Liver (tissue), 9 donors: ENCODE measurements around the gene MECR. TPM values are rescaled to one million over a fixed set of nuclear protein-coding genes. Genes with fewer than 3 reads are reported as not detected.

Source experiments
- DNase-seq: peaks from one replicate; pipeline ENCODE4 v3.0.0-alpha.2; 2017; ENCODE audit warnings: low spot score
- H3K27ac ChIP-seq, 2 donors: one replicate each; pipeline ENCODE4 v1.7.0; 2013; ENCODE audit warnings: inconsistent platforms in 2 of 2, low read length in 2 of 2, control low read depth in 1 of 2, low read depth in 1 of 2, mild to moderate bottlenecking in 1 of 2
- H3K27me3 ChIP-seq, 4 donors: one replicate each; pipeline versions ENCODE4 v1.6.1 to v1.7.0; 2013; ENCODE audit warnings: low read length in 3 of 4, inconsistent platforms in 1 of 4, mild to moderate bottlenecking in 1 of 4, moderate library complexity in 1 of 4; ENCODE audit not compliant: control insufficient read depth in 4 of 4, insufficient read depth in 4 of 4
- H3K36me3 ChIP-seq, 4 donors: one replicate each; pipeline versions ENCODE4 v1.6.1 to v1.7.0; 2013; ENCODE audit warnings: low read length in 3 of 4, mild to moderate bottlenecking in 3 of 4, low read depth in 1 of 4, moderate library complexity in 1 of 4; ENCODE audit not compliant: control insufficient read depth in 4 of 4, insufficient read depth in 3 of 4
- H3K4me1 ChIP-seq, 4 donors: one replicate each; pipeline versions ENCODE4 v1.6.1 to v1.7.0; 2013; ENCODE audit warnings: low read length in 3 of 4, mild to moderate bottlenecking in 3 of 4, moderate library complexity in 1 of 4; ENCODE audit not compliant: control insufficient read depth in 4 of 4, insufficient read depth in 4 of 4
- H3K4me3 ChIP-seq, 3 donors: one replicate each; pipeline versions ENCODE4 v1.6.1 to v1.7.0; 2013; ENCODE audit warnings: low read length in 3 of 3, control low read depth in 1 of 3, low read depth in 1 of 3, mild to moderate bottlenecking in 1 of 3
- H3K9ac ChIP-seq, 2 donors: one replicate each; pipeline ENCODE4 v1.7.0; 2013; ENCODE audit warnings: low read length in 2 of 2, mild to moderate bottlenecking in 2 of 2, moderate library complexity in 2 of 2, control low read depth in 1 of 2, low read depth in 1 of 2
- H3K9me3 ChIP-seq, 4 donors: one replicate each; pipeline versions ENCODE4 v1.6.1 to v1.7.0; 2013; ENCODE audit warnings: low read length in 3 of 4; ENCODE audit not compliant: control insufficient read depth in 4 of 4
- ATF3 ChIP-seq: IDR thresholded peaks from 2 replicates; pipeline ENCODE4 v1.6.1; 2016; ENCODE audit warnings: antibody characterized with exemption
- EGR1 ChIP-seq, 2 donors: IDR thresholded peaks; 2 replicates each; pipeline ENCODE4 v1.6.1; 2016 to 2018; ENCODE audit warnings: antibody characterized with exemption in 2 of 2, low read depth in 2 of 2
- FOXA1 ChIP-seq: IDR thresholded peaks from 2 replicates; pipeline ENCODE4 v1.6.1; 2016; ENCODE audit warnings: antibody characterized with exemption
- FOXA2 ChIP-seq: IDR thresholded peaks from 2 replicates; pipeline ENCODE4 v1.6.1; 2016; ENCODE audit warnings: antibody characterized with exemption
- GABPA ChIP-seq, 2 donors: IDR thresholded peaks in 1 of 2; conservative IDR thresholded peaks in 1 of 2; 2 replicates each; pipeline ENCODE4 v1.6.1; 2016; ENCODE audit warnings: antibody characterized with exemption in 2 of 2, mild to moderate bottlenecking in 1 of 2, moderate library complexity in 1 of 2
- HNF4A ChIP-seq, 2 donors: conservative IDR thresholded peaks; 2 replicates each; pipeline ENCODE4 v1.6.1; 2016; ENCODE audit warnings: antibody characterized with exemption in 2 of 2, mild to moderate bottlenecking in 2 of 2
- HNF4G ChIP-seq: IDR thresholded peaks from 2 replicates; pipeline ENCODE4 v1.6.1; 2016; ENCODE audit warnings: antibody characterized with exemption
- JUND ChIP-seq, 2 donors: IDR thresholded peaks; 2 replicates each; pipeline ENCODE4 v1.6.1; 2016; ENCODE audit warnings: antibody characterized with exemption in 2 of 2
- MAX ChIP-seq: IDR thresholded peaks from 2 replicates; pipeline ENCODE4 v1.6.1; 2016; ENCODE audit warnings: antibody characterized with exemption
- NR2F2 ChIP-seq: IDR thresholded peaks from 2 replicates; pipeline ENCODE4 v1.6.1; 2016; ENCODE audit warnings: antibody characterized with exemption
- RAD21 ChIP-seq, 2 donors: IDR thresholded peaks; 2 replicates each; pipeline ENCODE4 v1.6.1; 2016; ENCODE audit warnings: antibody characterized with exemption in 2 of 2, mild to moderate bottlenecking in 2 of 2
- REST ChIP-seq: IDR thresholded peaks from 2 replicates; pipeline ENCODE4 v1.6.1; 2016; ENCODE audit warnings: antibody characterized with exemption, mild to moderate bottlenecking
- RXRA ChIP-seq, 2 donors: IDR thresholded peaks; 2 replicates each; pipeline ENCODE4 v1.6.1; 2017 to 2018; ENCODE audit warnings: antibody characterized with exemption in 2 of 2, mild to moderate bottlenecking in 1 of 2
- SP1 ChIP-seq: IDR thresholded peaks from 2 replicates; pipeline ENCODE4 v1.6.1; 2018; ENCODE audit warnings: antibody characterized with exemption, mild to moderate bottlenecking
- TAF1 ChIP-seq: conservative IDR thresholded peaks from 2 replicates; pipeline ENCODE4 v1.6.1; 2016; ENCODE audit warnings: antibody characterized with exemption, mild to moderate bottlenecking
- YY1 ChIP-seq: IDR thresholded peaks from 2 replicates; pipeline ENCODE4 v1.6.1; 2016; ENCODE audit warnings: antibody characterized with exemption, mild to moderate bottlenecking
- ZBTB33 ChIP-seq: IDR thresholded peaks from 2 replicates; pipeline ENCODE4 v1.6.1; 2016; ENCODE audit warnings: antibody characterized with exemption
- WGBS: extraction: QIAGEN DNeasy Blood & Tissue Kit; methylation state at CpG from one replicate; pipeline ENCODE4 v1.1.7; 2013; 5-methylcytosine and 5-hydroxymethylcytosine counted together
- polyA plus RNA-seq, 2 donors: library from polyadenylated mRNA; stranded (reverse) in 1 of 2; unstranded in 1 of 2; fragments of 200-250 nt in 1 of 2; fragments of >200 nt in 1 of 2; fragmentation: Nextera tagmentation in 1 of 2; extraction: Ambion mirVana in 1 of 2; gene quantifications; one replicate each; pipeline versions ENCODE4 v1.2.1 to v1.2.3, GENCODE V29; 2013 to 2015
- total RNA-seq, 2 donors: library from RNA; depleted of rRNA; stranded (reverse); fragments of >200 nt; gene quantifications; one replicate each; pipeline ENCODE4 v1.2.3, GENCODE V29; 2014
- donor health status: healthy.
- donor health status: healthy.
- donor health status: healthy.
- donor health status: healthy.
- donor health status: healthy.

MECR gene
- total and polyA plus RNA-seq, 4 donors = 7.5 to 19.9 (median 13.2) TPM

DNA sequence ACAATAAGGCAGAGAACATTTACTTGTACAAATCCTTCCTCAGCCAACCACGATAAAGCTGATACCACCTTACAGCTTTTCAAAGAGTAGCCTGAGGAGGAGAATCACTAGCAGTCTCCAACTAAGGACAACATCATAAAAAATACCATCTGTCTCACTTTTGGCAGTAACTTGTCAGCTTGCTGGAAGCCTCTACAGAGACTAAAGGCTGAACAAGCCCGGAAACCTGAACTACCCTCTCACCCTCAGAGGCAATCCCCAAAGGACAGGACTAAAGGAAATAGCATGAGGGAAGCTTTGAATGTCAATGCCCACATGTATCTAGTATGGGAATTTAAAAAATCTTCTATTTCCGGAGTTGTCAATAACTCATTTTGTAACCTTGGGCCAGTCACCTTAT lies 59.6 kb downstream of the MECR start:
- 45% methylated on average over 3 of the region's 3 CpGs for WGBS
- no peak for DNase-seq

DNA sequence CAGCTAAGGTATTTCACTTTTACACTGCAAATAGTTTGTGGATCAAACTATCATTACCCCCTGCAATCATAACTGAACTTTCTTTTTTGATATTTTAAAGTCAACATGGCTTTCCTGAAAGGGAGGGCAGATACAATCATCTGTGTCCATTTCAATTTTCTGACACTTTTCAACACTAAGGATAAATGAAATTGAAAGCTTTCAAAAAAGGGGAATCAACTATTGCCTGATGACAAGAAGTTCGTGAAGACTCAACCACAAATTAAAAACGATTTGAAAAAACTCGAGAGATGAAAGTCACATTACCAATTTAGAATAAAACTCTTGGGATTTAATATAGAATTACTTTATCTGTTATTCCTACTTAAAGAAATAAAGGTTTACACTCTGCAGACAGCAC lies 60.8 kb downstream of the MECR start:
- peaks cover 20 to 46% (median 28%) of the 10 kb centered on the region in 4 donors for H3K4me1 ChIP-seq
- H3K9ac ChIP-seq = no peak overlapping the region
- no peak overlapping the region for H3K4me3 ChIP-seq
- no peak overlapping the region for H3K27ac ChIP-seq
- H3K36me3 ChIP-seq = peaks cover 0 to 26% (median 12%) of the 10 kb centered on the region in 4 donors
- no peaks in the 10 kb centered on the region for H3K9me3 ChIP-seq
- DNase-seq = no peak
- no peak for TF ChIP-seq FOXA2
- no peak for TF ChIP-seq HNF4A (conservative IDR thresholded peaks at IDR 0.05)
- TF ChIP-seq MAX = no peak
- TF ChIP-seq JUND (IDR thresholded peaks at IDR 0.05) = no peak
- TF ChIP-seq TAF1 = no peak
- TF ChIP-seq HNF4G = no peak
- TF ChIP-seq RAD21 (IDR thresholded peaks at IDR 0.05) = no peak
- TF ChIP-seq RXRA (IDR thresholded peaks at IDR 0.05) = no peak
- no peak for TF ChIP-seq GABPA (IDR thresholded peaks at IDR 0.05 in 1 of 2, conservative IDR thresholded peaks at IDR 0.05 in 1 of 2)
- H3K27me3 ChIP-seq = no peaks in the 10 kb centered on the region
- WGBS = 71% methylated on average over 3 of the region's 3 CpGs

More for the DNA sequence above, 59.6 kb downstream of the MECR start:
- H3K9ac ChIP-seq = no peak overlapping the region
- no peak overlapping the region for H3K27ac ChIP-seq
- peaks cover 0 to 15% (median 4%) of the 10 kb centered on the region in 4 donors for H3K36me3 ChIP-seq
- no peak overlapping the region for H3K4me3 ChIP-seq
- peaks cover 23 to 36% (median 25%) of the 10 kb centered on the region in 4 donors for H3K4me1 ChIP-seq
- no peaks in the 10 kb centered on the region for H3K27me3 ChIP-seq
- TF ChIP-seq GABPA (IDR thresholded peaks at IDR 0.05 in 1 of 2, conservative IDR thresholded peaks at IDR 0.05 in 1 of 2) = no peak
- TF ChIP-seq TAF1 = no peak
- no peaks in the 10 kb centered on the region for H3K9me3 ChIP-seq

- 98% methylated on average over 9 of the region's 9 CpGs for WGBS
- Histone ChIP-seq H3K4me3 (no peak overlapping the region), H3K9ac (no peak overlapping the region), H3K4me1 (peaks cover 18 to 67% (median 34%) of the 10 kb centered on the region in 4 donors), H3K27me3 (no peaks in the 10 kb centered on the region), H3K9me3 (no peaks in the 10 kb centered on the region), H3K27ac (no peak overlapping the region), H3K36me3 (peaks cover 0 to 30% (median 12%) of the 10 kb centered on the region in 4 donors)
- no peak for TF ChIP-seq ATF3
- no peak for TF ChIP-seq FOXA2
- no peak for TF ChIP-seq SP1
- no peak for DNase-seq
Observed at GRCh38 chr1:29167904-29168303, 62.8 kb downstream of the MECR start.

- 44% methylated on average over 9 of the region's 9 CpGs for WGBS
- no peaks in the 10 kb centered on the region for H3K9me3 ChIP-seq
- H3K4me3 ChIP-seq = no peak overlapping the region
- H3K9ac ChIP-seq = peak overlapping the region in 1 of 2 donors; percentile 41
- H3K36me3 ChIP-seq = peaks cover 0 to 34% (median 12%) of the 10 kb centered on the region in 4 donors
- DNase-seq = no peak
- no peaks in the 10 kb centered on the region for H3K27me3 ChIP-seq
- peaks cover 17 to 73% (median 38%) of the 10 kb centered on the region in 4 donors for H3K4me1 ChIP-seq
- peak overlapping the region; percentile 41 to 45 for H3K27ac ChIP-seq
- TF ChIP-seq FOXA1 = no peak
- TF ChIP-seq REST = no peak
- no peak for TF ChIP-seq ATF3
- no peak for TF ChIP-seq ZBTB33
- TF ChIP-seq NR2F2 = no peak
- TF ChIP-seq YY1 = peak; percentile 25
- peak; percentile 18 to 40 for TF ChIP-seq RAD21 (IDR thresholded peaks at IDR 0.05)
- TF ChIP-seq EGR1 (IDR thresholded peaks at IDR 0.05; ENCODE audit: low read depth in 2 of 2) = no peak
- TF ChIP-seq MAX = no peak
- peak; percentile 40 to 51 for TF ChIP-seq RXRA (IDR thresholded peaks at IDR 0.05)
- peak in 1 of 2 donors; percentile 42 for TF ChIP-seq JUND (IDR thresholded peaks at IDR 0.05)
- TF ChIP-seq FOXA2 = no peak
Observed at GRCh38 chr1:29166291-29166878, 64.3 kb downstream of the MECR start.
